CD4-positive, alpha-beta T cell treated with Interleukin-1 beta for 1 hour (primary cell): ENCODE data around the gene STAT5A.
A peak's percentile ranks its signal among the peaks of the same experiment; 100 is the strongest.

ENCODE experiments used
- DNase-seq, 2 donors: peaks; one replicate each; pipeline ENCODE4 v3.0.0-alpha.2; 2020 to 2022

The STAT5A gene

DNA sequence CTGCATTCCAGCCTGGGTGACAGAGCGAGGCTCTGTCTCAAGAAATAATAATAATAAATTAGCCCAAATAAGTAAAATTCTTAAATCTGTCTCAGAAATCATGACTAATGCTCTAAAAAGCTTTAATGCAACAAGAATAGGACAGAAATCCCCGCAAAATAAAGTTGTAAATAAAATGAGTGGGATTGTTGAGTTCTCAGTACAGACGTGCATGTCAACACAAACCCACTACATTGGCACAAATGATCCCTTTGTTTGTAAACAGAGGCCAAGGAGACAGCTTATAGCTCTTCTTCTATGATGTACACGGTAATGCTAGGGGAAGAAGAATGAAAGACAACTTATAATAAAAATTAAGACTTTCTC, 18.1 kb upstream of the STAT5A start:
- no peak for DNase-seq

DNA sequence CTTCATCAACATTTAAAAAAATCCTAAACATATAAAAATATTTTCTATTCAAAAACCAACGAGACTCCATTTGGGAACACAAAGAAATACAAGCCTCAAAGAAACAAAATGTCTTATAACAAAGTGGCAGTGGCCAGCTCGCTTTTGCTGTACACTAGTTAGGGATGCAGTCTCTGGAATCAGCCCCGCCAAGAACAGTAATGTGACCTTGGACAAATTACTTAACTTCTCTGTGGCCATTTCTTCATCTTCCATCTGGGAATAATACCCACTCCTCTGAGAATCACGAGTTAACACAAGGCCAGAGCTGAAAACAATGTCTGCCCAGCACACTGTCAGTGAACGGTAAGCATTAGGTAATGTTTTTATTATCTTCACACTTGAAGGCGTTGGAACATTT, 17.7 kb upstream of the STAT5A start:
- no peak for DNase-seq

DNA sequence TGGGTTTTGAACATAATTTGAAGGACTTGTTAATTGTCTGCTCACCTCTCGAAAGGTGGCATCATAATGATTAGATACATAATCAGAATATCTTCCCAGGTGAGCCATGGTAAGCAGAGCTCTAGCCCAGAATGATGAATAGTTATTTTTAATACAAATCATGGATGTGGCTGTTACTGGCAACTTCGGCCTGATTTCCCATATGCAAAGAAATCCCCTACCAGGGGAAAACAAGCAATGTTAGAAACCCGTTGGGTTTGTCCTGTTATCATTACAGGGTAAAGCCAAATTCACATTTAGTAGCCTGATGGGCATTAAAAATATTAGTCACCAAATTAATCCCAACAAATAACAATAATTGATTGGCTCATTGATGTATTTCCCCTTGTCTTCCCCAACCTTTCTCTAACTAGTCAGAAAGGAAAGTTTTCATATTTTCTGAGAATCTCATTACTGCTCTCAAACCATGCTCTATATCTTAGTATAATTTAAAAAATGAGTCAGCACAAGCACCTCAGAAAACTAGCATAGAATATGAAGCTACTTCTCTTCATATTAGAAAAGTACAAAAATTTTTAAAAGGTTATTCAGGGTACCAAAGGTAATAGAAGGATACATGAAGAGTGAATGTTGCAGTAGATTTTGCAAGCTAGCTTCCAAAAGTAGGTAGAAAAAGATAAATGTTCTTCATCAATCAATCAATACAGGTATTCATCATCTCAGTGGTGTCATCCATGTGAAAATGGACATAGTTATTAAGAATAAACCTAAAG, 17.1 kb upstream of the STAT5A start:
- no peak for DNase-seq

DNA sequence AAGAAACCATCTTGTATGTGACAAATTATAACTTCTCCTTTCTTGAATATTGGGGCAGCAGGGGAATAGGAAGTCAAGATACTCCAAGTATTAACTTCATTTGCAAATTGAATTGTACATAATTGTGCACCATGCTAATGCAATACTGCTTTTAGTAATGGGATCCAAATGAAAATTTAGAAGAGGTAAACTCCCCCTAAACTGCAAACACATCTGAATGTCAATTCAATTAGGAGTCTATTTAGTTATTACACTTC, 16.6 kb upstream of the STAT5A start:
- DNase-seq = no peak

DNA sequence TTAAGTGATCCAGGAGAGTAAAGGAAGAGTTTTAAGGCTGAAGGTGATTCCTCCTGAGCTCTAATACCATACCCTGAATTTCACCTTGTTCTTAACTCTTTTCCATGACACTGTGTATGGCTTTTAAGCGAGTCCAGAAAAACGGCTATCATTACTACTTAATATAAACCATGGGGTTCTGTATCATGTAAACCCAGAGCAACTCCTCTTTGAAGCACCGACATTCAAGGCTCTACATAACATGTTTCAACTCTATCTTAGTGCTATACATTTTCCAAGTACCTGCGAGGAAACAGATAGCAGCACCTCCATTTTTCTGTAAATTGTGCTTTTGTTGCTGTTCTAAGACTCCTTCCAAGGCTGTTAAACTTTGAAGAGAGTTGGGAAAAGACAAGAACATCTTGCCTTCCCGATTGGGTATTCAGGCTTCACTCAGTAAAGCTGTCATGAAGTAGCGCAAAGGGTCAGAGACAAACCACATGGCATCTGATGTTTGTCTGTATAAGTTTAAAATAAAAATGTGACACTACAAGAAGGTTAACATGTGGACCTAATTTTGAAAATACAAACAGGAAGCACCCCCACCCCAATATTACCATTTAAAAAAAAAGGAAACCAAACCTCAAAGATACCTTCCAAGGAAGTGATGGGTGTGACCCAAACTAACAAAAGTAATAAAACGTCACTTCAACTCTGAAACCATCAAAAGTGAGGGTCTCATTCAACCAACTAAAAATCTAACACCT, 16.0 kb upstream of the STAT5A start:
- peak in 1 of 2 donors; percentile 69 for DNase-seq

DNA sequence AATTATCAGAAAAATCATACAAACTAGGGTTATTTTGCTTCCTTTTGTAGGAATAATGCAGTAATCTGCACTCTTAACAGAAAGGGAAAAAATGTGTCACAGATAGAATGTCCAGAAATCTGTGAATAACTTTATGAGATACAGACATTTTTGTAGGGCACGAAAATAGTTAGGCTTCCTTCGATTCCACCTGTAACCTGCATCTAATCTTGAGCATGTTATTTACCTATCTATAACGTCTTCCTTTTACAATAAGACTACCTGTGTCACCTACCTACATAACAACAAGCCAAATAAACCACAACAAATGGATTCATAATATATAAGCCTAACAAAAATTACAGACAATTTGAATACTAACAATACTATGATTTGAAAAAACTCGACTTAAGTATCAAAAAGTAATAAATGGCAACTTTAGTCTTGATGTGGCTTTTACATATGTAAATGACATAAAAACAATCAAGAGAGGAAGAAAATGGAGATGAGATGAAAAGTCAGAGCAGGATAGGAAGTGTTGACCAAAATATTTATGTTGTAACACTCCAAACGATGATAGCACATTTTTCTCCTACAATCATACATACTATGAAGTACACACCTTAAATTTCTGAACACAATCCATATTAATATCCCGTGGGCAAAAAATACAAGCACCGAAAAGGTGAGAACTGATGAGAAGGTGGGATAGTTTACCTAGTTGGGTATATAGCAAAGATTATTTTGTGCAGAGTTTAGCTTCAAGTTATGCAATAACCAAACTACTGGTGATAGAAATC, 14.6 kb upstream of the STAT5A start:
- peak in 1 of 2 donors; percentile 40 for DNase-seq

DNA sequence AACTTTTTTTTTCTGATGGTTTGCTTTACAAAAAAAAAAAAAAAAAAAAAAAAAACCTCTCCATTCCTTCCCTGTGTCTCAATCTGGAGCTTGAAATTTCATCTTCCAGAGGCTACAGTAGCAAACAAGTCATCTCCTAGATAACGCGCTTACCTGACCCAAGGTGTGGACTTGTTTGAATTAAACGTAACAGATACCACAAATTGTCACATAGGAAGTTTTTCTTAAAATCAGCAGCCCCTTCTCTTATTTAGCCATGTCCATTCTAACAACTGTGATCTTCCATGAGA, 14.1 kb upstream of the STAT5A start:
- no peak for DNase-seq

DNA sequence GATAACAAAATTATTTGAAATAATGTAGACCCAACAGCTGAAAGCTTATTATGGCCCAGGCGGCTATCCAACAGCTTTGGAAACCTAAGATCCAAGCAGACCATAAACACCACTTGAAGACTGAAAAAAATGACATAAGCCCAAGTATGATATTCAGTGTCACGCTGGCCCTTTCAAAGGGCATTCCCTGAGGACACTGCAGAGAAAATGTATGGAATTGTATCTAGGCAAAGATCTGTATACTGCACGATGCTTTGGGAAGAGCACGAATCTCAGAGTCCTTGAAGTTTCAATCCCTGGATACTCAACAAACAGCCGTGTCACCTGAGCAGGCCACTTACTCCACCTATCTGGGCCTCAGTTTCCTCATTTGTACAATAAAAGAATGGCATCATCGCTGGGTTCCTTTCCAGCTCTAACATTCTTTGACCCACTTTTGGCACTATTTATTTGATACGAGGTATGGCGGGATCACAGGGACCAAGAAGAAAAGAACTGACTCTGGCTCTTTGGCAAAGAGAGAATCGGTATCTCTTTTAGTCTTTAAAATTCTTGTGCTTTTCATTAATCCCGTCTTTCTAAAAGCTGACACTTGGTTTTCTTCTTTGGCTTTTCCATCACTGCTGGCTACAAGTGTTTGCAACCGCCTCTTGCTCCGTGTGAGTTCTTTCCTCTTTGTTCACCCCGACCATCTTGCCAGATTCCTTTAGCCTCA, 13.3 kb upstream of the STAT5A start:
- peak in 1 of 2 donors; percentile 19 for DNase-seq

DNA sequence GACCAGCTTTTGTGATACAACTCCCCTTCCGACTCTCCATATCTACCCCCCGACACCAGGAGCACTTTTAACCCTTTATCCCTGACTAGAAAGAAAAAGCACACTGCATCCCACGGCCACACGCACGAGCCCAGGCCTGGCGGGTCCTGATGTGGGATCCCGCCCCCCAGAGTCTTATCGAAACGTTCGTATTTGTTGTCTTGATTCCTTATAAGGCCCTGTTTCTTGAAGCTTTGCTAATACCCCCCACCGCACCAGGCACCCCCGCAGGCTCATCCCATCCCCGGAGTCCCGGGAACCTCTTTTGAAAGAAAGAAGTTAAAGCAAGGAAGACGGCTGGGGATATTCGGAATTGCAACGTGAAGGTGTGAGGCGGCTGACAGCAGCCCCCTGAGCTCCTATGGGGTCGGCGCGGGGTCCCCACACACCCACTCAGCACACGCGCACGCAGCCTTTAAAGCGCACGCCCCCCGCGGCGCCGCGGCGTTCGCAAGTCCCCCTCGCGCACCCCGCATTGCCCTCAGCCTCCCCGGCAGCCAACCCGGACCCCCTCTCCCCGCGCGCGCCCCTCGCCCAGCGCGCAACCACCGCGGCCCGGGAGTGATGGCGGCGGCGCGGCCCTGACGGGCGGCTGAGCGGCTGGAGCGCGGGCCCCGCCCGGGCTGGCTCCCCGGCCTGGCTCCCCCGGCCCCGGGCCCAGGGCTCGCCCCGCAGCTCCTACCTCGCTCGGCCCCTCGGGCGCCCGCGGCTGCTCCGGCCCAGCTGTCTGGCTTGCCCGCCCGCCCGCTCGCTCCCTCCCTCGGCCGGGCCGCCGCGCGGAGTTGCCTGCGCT, 12.6 kb upstream of the STAT5A start:
- peak; percentile 41 to 44 for DNase-seq

DNA sequence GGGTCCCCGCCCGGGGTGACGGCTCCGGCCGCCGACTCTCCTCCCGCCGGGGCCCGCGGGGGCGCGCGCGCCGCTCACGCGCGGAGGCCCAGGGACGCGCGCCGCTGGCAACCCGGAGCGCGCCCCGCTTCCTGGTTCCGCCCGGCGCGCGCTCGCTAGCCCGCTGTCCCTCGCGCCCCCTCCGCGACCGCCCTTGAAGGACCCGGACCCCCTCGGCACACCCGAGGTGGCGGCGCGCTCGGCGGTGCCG, 12.0 kb upstream of the STAT5A start, which contains the start of gene STAT5B:
Gene STAT5B, minus strand, starts transcription at position 33 of the 250 bp plus-strand sequence. CDS start 44,264 bp downstream, outside the sequence.
- DNase-seq = peak; percentile 72 to 74

DNA sequence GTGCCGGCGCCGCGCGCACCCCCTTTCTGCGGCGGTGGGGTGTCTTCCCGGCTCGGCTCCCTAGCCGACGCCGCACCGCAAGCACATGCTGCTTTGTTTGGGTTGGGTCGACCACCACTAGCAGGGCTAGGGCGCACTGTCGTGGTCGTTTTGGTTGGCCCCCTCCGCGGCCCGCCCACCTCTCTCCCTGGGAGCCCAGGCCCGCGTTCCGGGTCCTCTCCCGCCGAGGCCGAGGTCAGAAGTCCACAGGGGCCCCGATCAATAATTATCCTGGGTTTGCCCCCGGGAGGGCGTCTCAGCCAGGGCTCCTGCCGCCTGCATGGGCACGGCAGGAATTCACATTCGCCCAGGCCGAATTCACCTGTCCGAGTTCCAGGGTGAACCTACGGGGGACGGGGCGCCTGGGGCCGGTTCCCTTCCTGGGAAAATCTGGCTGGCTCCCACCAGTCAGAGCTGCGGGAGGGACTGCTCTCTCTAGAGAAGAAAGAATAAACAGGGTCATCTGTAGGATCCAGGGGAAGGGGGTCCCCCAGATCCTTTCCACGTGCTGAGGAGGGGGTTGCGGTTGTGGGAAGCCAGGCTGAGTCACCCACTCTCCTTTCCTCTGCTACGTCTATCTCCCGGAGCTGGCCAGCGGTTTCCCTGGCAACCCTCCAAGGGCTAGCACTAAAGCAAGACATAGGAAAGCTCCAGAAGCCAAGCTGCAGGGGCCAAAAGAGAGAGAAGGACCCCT, 11.5 kb upstream of the STAT5A start:
- peak; percentile 35 to 52 for DNase-seq

DNA sequence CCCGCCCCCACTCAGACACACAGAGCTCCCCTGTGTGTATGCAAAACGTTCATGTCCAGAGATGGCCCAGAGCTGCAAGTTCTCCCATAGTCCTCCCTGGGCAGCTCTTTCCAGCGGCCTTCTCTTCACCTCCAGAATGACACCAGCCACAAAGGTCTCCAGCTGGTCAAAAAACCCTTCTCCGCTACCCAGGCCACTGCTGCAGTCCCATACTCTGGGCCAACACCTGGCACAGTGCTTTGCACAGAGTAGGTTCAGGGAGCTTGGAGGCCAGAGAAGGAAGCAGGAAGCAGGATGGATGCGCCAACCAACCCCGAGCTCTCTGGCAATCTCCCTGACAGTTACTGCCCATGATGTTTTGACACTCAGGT, 11.0 kb upstream of the STAT5A start:
- no peak for DNase-seq

DNA sequence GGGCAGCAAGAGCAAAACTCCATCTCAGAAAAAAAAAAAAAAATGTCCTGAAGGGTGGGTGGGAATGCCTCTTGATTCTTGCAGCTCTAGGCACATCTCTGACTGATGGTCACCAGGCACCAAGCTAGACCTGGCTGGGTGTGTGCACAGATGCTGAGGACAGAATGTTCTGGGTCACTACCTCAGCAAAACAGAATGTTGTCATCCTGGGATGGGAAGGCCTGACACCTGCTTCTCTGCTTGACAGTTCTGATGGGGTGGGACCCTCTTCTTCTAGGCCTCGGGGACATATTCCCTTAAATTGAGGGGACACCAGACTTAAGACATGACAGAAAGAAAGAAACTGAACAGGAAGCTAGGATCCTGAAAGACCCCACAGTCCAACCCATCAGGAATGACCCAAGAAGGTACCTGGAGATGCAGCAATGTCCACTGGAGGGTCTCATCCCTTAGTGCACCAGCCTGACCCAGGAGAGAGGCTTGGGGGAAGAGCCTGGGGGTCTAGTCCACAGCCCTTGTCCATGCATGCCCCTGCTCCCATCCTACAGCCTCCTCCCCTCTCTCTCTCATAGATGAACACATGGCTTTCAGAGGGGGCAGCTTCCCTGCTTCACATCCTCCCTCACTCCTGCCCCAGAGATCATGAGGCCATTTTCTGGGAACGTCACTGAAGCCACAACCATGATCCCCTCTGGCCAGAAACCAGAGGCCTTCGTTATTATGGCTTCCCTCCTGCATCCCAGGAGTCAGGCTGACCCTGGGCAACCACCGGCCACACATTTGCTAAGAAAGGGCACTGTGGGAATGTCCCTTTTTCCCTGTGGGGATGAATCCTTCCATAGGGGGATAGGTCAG, 8.3 kb upstream of the STAT5A start:
- DNase-seq = no peak

DNA sequence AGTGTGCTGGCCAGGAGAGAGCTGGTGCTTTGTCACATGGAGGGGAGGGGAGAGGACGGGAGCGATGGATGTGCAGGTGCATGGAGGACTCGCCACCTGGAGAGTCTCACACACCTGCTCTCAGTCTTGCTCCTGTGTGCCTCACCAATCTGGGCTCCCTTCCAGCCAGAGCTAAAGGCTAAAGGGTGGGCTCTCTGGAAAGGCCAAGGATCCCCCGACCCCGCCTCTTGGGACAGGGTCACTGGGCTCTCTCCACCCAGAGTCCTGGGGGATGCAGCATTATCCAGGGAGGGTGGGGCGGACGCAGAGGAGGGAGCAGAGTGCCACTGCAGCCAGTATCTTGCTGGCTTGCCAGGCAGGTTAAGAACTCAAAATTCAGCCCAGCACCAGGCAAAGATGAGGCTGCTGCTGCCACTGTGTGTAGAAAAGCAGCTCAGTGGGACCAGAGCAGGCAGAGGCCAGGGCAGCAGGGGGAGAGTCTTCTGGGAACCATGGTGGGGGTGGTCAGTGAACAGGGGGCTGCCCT, 6.7 kb upstream of the STAT5A start:
- no peak for DNase-seq

DNA sequence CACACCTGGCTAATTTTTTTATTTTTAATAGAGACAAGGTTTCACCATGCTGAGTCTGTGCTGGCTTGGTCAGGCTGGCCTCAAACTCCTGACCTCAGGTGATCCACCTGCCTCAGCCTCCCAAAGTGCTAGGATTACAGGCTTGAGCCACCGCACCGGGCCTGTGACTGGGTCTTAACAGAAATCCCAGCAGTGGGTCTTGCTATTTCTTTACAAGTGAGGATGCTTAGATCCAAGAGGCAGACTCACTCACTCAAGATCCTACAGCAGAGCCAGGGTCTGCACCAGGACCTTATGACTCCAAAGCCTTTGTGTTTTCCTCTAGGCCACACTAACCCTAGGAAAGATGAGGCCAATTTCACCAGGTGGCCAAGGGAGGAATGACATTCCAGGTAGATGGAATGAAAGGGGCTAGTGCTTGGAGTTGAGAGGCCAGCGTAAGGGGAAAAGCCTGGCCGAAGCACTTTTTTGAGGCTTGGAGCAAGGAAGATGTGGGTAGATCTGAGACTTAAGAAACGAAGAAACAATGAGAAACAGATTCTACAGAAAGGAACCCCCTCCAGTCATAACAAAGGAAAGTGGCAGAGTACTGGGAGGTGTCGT, 5.7 kb upstream of the STAT5A start:
- no peak for DNase-seq

DNA sequence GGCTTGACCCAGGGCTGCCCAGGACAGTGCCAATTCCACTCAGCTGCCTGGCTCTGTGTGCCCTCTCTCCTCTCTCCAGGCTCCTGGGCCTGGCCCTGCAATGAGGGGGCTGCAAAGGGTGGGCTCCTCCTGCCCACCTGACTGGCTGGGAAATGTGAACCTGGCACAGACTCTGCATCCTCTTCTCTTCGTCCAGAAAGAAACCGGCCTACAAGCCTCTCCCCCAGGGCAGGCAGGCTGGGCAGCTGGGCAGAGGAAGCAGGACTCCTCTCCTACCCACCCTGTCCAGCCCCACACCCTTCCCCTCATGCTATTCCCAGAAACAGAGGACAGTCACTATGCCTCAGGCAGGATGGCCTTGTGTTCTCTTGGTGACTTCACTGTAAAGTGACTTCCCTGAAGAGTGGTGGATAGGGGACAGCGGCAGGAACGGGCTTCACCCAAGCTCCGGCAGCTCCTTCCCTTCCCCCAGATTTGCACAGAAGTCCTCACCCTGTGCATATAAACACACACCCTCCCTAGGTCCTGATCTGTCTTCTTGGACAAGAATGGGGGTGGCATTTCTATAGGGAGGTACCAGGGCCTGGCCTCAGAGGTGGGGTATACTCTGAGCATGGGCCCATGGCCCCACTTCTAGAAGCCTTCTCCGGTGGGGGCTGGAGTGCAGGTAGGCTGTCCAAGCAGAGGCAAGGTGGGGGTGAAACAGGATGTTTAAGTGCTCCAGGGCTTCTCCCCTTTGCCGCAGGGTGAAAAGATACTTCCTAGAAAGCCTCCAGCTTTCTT, 4.9 kb upstream of the STAT5A start:
- DNase-seq = no peak

DNA sequence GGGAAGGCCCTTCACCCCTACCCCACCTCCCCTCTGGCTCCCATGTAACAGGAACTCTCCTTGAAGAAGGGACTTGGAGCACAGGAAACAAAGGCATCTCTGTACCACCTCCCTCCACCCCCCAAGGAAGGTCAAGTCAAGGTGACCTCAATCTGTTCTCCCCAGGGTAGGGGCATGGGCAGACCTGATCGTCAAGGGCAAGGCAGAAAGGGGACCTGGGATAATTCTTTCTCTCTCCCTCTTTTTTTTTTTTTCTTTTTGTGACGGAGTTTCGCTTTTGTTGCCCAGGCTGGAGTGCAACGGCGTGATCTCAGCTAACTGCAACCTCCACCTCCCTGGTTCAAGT, 4.3 kb upstream of the STAT5A start:
- no peak for DNase-seq

DNA sequence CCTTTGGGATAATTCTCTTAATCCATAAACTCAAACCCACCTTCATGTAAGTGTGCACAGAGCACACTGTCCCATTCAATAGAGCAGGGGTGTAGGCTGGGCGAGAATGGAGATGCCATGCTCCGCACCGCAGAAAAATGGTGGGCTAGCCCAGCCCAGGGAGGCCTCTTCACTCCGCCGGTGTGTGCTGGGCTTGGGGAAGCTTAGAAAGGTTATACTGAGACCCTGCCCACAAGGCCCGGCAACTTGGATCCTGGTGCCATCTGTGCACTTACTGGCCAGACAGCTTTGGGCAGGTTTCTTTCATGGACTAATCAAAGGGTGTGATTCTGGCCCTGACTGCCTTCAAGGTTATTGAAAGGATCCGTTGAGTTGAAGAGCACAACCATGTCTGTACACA, 3.7 kb upstream of the STAT5A start:
- no peak for DNase-seq

DNA sequence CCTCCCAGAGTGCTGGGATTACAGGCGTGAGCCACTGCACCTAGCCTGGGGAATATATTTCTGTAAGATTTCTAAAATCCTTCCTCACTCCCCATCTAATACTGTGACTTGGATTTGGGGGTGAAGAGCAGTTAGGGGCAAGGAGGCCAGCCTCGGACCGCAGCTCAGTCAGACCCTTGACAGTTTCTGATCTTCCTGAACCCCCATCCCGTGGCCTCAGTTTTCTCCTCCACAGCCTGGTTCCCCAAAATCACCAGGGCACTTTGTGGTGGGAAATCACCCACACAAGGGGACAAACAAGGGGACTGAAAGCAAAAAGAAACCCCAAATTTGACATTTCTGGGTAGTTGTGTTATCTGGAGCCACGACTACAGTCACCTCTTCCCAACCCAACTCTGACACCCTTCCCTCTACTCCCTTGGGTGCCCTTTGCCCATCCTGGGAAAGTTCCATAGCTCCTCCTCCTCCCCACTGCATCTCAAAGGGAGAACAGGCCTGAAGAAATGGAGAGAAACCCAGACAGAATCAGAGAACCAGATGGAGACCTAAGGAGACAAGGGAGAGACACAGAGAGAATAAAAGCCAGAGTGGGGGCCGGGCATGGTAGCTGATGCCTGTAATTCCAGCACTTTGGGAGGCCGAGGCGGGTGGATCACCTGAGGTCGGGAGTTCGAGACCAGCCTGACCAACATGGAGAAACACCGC, 2.8 kb upstream of the STAT5A start:
- no peak for DNase-seq
